Mucosa of descending colon (tissue), 3 donors: ENCODE measurements around the gene MANBA. TPM values are rescaled to one million over a fixed set of nuclear protein-coding genes. Genes with fewer than 3 reads are reported as not detected.
"Not testable (repeated sequence)": the region's sequence is repeated elsewhere in the genome, so short reads cannot be mapped to it uniquely, and the experiment has no call there.

Source experiments
- ATAC-seq: fragments of 200-7000 bp; cut with Tn5 transposase; one replicate; pipeline ENCODE4 v1.9.1; 2020; ENCODE audit warnings: mild to moderate bottlenecking, moderate library complexity
- DNase-seq, 3 donors: peaks; one replicate each; pipeline ENCODE4 v3.0.0-alpha.2; 2020
- H3K36me3 ChIP-seq: fragments of 200-600 bp; one replicate; pipeline ENCODE4 v1.8.0; 2021; ENCODE audit warnings: low read depth, mild to moderate bottlenecking
- H3K4me1 ChIP-seq: fragments of 200-600 bp; one replicate; pipeline ENCODE4 v1.8.0; 2021; ENCODE audit warnings: low read depth, mild to moderate bottlenecking
- H3K4me3 ChIP-seq: fragments of 200-600 bp; one replicate; pipeline ENCODE4 v1.8.0; 2021; ENCODE audit warnings: mild to moderate bottlenecking
- H3K9me3 ChIP-seq: fragments of 200-600 bp; one replicate; pipeline ENCODE4 v1.8.0; 2021; ENCODE audit warnings: mild to moderate bottlenecking
- intact Hi-C, 2 donors: fragments of 100-400 bp; cut with DNase I in 1 of 2; cut with micrococcal nuclease in 1 of 2; formaldehyde crosslinking; loops; one replicate each; pipeline versions ENCODE4 v1.11.0 to v1.11.1; 2022; cut with DNase I, micrococcal nuclease
- total RNA-seq, 3 donors: library from RNA; stranded (reverse); fragmentation: NEBNext Ultra II Directional in 2 of 3; extraction: Animal tissue kit (Norgen Biotek cat#: 25700) in 2 of 3; gene quantifications; one replicate each; pipeline versions ENCODE4 v1.2.1 to v1.2.4, GENCODE V29; 2021 to 2023
- TF ChIP-seq, protein P1 (sequence below): fragments of 200-600 bp; IDR thresholded peaks from one replicate; pipeline ENCODE4 v1.8.0; 2022; ENCODE audit warnings: antibody characterized with exemption, mild to moderate bottlenecking
- donor health status: DM: no; HTN: no; CAD: no; lungs with moderate emphysema.
- donor health status: DM: no; HTN: no; CAD: no.
- donor health status: DM: no; HTN: yes; CAD: no.

Gene MANBA
- total RNA-seq, 3 donors from 2014 or later, result 15.5 to 25.0 (median 19.9) TPM

DNA sequence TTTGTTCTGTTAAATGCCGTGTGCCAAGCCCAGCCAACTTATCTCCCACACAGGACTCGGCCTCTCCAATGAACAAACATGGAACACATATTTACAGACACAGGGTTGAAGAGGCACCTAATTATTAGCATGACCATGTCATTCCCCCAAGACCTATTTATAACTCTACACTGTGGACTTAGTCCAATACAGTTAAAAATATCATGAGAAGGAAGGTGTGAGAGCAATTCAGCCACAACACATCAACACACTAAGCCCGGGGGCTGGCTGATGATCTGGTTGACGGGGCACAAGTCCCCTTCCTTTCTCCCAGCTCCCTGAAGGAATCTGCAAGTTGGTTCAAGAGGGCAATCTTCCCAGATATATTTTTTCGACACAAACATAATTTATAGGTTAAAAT, 28.1 kb downstream of the MANBA start:
- ATAC-seq (no peak), DNase-seq (no peak)
- Histone ChIP-seq H3K36me3 (no peaks in the 10 kb centered on the region), H3K4me3 (no peak overlapping the region), H3K4me1 (no peaks in the 10 kb centered on the region), H3K9me3 (no peaks in the 10 kb centered on the region)
- intact Hi-C loops, result no loop called here
- TF ChIP-seq, protein P1, sequence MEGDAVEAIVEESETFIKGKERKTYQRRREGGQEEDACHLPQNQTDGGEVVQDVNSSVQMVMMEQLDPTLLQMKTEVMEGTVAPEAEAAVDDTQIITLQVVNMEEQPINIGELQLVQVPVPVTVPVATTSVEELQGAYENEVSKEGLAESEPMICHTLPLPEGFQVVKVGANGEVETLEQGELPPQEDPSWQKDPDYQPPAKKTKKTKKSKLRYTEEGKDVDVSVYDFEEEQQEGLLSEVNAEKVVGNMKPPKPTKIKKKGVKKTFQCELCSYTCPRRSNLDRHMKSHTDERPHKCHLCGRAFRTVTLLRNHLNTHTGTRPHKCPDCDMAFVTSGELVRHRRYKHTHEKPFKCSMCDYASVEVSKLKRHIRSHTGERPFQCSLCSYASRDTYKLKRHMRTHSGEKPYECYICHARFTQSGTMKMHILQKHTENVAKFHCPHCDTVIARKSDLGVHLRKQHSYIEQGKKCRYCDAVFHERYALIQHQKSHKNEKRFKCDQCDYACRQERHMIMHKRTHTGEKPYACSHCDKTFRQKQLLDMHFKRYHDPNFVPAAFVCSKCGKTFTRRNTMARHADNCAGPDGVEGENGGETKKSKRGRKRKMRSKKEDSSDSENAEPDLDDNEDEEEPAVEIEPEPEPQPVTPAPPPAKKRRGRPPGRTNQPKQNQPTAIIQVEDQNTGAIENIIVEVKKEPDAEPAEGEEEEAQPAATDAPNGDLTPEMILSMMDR, result no peak

- no peaks in the 10 kb centered on the region for H3K36me3 ChIP-seq
- H3K9me3 ChIP-seq, result no peaks in the 10 kb centered on the region
- intact Hi-C loops, result no loop called here
- TF ChIP-seq, protein P1, result no peak
- H3K4me3 ChIP-seq, result no peak overlapping the region
- no peaks in the 10 kb centered on the region for H3K4me1 ChIP-seq
- ATAC-seq, result no peak
- no peak for DNase-seq
These were observed 29.7 kb downstream of the MANBA start for GRCh38 chr4:102730968-102731533.

- ATAC-seq, H3K4me3 ChIP-seq, H3K4me1 ChIP-seq, H3K9me3 ChIP-seq, H3K36me3 ChIP-seq, intact Hi-C loops: not testable (repeated sequence)
- peak in 1 of 3 donors; percentile 38 for DNase-seq
These were observed 31.3 kb downstream of the MANBA start for GRCh38 chr4:102729486-102729885.

GRCh38 chr4:102726919-102727318, 33.8 kb downstream of the MANBA start:
- H3K4me3 ChIP-seq, H3K9me3 ChIP-seq, H3K4me1 ChIP-seq, H3K36me3 ChIP-seq, DNase-seq, ATAC-seq, intact Hi-C loops: not testable (repeated sequence)

DNA sequence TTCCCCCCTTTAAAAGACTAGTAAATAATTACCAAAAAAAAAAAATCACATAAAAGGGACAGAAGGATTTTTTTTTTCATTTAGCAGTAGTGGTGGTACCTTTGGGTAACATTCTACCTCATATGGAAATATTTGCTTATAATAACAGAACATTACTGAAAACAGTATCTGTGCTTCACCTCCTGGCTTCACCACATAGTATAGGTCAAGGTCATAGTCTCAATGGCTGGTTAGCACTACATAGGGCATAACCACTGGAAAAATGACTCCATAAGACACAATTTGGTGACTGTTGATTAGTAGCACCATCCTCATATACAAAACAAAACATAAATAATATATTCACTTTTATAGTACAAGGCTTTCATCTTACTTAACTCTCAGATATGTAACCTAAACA, 34.7 kb downstream of the MANBA start:
- ATAC-seq (no peak), DNase-seq (no peak)
- H3K4me1 ChIP-seq, result no peaks in the 10 kb centered on the region
- TF ChIP-seq, protein P1, result no peak
- no peaks in the 10 kb centered on the region for H3K9me3 ChIP-seq
- intact Hi-C loops, result no loop called here
- H3K36me3 ChIP-seq, result no peaks in the 10 kb centered on the region
- H3K4me3 ChIP-seq, result no peak overlapping the region

GRCh38 chr4:102725229-102725628, 35.5 kb downstream of the MANBA start:
- intact Hi-C loops, result no loop called here
- no peak overlapping the region for H3K4me3 ChIP-seq
- no peak for ATAC-seq
- no peaks in the 10 kb centered on the region for H3K9me3 ChIP-seq
- TF ChIP-seq, protein P1, result no peak
- H3K4me1 ChIP-seq, result no peaks in the 10 kb centered on the region
- no peaks in the 10 kb centered on the region for H3K36me3 ChIP-seq
- DNase-seq, result no peak

- TF ChIP-seq, protein P1, result no peak
- no peak for ATAC-seq
These were observed 37.3 kb downstream of the MANBA start for GRCh38 chr4:102723511-102723910.

More at GRCh38 chr4:102723511-102723910, 37.3 kb downstream of the MANBA start:
- Histone ChIP-seq H3K4me3 (no peak overlapping the region), H3K36me3 (no peaks in the 10 kb centered on the region), H3K4me1 (no peaks in the 10 kb centered on the region), H3K9me3 (no peaks in the 10 kb centered on the region)
- DNase-seq, result no peak
- intact Hi-C loops, result no loop called here
